HG03521 (cell line): Measurements from ENCODE around the gene LCE4A.
"Not testable (repeated sequence)": the region's sequence is repeated elsewhere in the genome, so short reads cannot be mapped to it uniquely, and the experiment has no call there.

Experiments used
- ATAC-seq: cut with Tn5 transposase; IDR thresholded peaks from one replicate; pipeline ENCODE4 v1.9.1; 2021; ENCODE audit warnings: mild to moderate bottlenecking, moderate library complexity; ENCODE audit not compliant: unreplicated experiment

The LCE4A gene, protein sequence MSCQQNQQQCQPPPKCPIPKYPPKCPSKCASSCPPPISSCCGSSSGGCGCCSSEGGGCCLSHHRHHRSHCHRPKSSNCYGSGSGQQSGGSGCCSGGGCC

DNA sequence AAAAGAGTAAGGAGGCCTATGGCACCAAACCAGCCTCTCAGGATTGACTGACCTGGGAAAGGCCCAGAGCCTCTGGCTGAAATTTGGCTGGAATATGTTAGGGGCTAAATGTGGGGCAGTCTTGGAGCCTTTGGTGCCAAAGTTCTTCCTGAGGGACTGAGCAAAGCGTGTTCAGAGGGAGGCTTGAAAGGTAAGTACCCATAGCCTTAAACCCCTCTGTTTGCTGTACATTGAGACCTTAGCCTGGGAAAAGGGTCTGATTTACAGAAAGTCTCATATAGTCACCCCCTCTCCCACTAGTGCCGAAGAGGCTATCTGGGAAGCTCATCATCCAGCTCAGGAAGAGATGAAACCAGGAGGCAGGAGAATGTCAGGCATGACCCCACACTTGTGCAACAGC is at the start of gene LCE4A:
Gene LCE4A (plus strand): TSS at position 301 of the 400 bp plus-strand sequence. CDS start 916 bp downstream, outside the sequence.
- no peak for ATAC-seq

DNA sequence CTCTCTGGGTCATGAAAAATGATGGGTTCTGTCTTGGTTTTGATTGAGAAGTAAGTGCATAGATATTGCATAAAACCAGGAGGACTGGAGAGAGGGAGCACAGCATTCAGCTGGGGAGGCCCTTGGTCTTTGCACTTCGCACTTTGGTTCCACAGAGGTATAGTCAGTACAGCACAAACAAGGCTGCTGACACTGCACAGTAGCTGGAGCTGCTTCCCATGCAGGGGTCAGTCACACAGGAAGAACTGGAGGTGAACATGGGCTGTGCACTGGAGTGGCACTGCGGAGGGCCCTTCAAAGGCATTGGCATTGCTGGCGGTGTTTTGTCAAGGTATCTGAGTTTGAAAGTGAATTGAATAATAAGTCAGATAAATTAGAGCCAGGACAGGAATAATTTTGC is 49.3 kb upstream of the LCE4A start:
- no peak for ATAC-seq

DNA sequence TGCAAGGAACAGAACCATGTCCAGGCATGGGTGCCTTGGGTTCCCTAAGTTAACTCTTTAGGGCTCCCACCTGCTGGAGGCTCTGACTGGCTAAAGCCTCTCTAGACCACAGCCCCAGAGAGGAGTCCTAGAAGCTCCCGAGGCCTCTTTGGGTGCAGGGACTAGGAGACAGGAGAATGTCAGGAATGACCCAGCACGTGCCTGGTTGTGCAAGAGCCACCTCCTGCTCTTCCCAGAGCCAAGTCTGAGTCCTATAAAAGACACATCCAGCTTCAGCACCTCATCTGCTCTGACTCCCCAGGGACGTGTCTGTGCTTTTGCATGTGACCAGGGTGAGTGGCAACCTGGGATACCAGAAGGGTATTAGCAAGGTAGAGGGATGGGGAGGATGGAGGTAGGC is 44.9 kb upstream of the LCE4A start, which contains the start of gene LCE2D:
Gene LCE2D (plus strand): TSS at position 283 of the 400 bp plus-strand sequence. CDS start 726 bp downstream, outside the sequence.
- no peak for ATAC-seq

DNA sequence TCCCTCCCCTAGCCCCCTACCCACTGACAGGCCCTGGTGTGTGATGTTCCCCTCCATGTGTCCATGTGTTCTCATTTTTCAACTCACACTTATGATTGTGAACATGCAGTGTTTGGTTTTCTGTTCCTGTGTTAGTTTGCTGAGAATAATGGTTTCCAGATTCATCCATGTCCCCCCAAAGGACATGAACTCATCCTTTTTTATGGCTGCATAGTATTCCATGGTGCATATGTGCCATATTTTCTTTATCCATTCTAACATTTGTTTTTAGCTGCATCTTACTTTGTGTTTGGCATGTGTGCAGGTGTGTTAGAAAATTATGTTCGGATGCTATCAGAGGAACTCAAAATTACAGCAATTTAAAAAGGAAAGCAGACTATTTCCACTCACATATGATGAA is 41.8 kb upstream of the LCE4A start:
- not testable (repeated sequence) for ATAC-seq

DNA sequence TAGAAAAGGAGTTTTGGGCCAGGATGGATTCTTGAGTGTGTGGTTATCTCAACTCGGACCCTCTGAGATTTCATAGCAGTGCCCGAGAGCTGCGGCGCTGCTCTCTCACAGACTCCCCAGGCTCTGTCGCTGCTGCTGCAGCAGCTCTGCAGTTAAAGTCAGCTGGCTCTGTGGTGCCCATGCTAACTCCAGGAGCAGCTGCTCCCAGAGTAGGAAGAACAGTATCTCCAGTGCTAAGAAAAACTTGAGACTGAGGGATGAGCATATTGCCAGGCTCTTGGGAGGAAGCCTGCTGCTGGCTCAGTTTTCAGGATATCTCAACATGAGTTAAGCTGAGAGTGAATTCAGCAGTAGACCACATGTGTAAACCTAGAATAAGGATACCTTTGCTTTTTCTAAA is 40.3 kb upstream of the LCE4A start:
- ATAC-seq, result no peak

DNA sequence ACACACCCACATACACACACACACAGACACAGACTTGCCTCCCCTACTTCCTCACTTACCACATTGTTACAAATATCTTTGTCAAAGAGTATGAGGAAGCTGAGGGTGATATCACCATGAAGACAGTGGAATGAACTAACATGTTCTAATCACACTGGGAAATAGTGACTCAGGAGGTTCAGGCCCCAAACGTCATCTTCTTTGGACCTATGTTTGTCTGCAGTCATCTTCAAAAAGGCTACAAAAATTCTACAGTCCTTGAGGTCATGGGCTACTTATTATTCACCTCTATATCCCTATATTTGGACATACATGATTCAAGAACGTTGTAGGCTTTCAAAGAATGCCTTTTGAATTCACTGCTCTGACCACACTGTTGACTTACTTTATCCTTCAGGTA is 34.9 kb upstream of the LCE4A start:
- ATAC-seq, result no peak

DNA sequence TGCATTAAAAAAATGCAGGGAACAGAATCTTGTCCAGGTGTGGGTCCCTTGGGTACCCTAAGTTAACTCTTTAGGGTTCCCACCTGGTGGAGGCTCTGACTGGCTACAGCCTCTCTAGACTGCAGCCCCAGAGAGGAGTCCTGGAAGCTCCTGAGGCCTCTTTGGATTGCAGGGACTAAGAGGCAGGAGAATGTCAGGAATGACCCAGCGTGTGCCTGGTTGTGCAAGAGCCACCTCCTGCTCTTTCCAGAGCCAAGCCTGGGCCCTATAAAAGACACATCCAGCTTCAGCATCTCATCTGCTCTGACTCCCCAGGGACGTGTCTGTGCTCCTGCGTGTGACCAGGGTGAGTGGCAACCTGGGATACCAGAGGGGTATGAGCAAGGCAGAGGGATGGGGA is 33.0 kb upstream of the LCE4A start, which contains the start of gene LCE2C:
Gene LCE2C (plus strand): TSS at position 297 of the 400 bp plus-strand sequence. CDS start 737 bp downstream, outside the sequence.
- not testable (repeated sequence) for ATAC-seq

DNA sequence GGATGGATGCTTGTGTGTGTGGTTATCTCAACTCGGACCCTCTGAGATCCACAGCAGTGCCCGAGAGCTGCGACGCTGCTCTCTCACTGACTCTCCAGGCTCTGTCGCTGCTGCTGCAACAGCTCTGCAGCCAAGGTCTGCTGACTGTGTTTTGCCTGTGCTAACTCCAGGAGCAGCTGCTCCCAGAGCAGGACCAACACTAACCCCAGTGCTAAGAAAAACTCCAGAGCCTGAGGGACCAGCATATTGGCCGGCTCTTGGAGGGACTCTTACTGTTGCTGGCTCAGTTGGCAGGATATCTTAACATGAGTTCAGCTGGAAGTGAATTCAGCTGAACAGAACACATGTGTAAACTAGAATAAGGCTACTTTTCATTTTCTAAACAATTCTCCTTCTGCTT is 28.5 kb upstream of the LCE4A start:
- no peak for ATAC-seq

DNA sequence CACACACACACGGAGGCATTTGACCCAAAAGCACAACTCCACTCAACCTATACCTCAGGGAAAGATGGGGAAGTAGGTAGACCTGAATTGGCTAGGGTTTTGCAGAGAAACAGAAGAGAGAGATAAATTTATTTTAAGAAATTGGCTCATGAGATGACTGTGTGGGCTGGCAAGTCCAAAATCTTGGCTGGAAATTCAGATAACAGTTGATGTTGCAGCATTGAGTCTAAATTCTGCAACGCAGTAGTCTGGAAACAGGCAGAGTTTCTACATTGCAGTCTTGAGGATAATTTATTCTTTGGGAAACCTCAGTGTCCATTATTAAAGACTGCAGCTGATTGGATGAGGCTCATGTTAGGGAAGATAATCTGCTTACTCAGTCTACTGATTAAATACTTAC is 26.3 kb upstream of the LCE4A start:
- ATAC-seq, result no peak

DNA sequence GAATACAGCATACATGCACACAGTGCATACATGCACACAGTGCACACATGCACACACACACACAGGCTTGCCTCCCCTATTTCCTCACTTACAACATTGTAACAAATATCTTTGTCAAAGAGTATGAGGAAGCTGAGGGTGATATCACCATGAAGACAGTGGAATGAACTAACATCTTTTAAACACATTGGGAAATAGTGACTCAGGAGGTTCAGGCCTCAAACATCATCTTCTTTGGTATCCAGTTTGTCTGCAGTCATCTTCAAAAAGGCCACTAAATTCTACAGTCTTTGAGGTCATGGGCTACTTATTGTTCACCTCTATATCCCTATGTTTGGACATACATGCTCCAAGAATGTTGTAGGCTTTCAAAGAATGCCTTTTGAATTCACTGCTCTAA is 24.1 kb upstream of the LCE4A start:
- no peak for ATAC-seq

DNA sequence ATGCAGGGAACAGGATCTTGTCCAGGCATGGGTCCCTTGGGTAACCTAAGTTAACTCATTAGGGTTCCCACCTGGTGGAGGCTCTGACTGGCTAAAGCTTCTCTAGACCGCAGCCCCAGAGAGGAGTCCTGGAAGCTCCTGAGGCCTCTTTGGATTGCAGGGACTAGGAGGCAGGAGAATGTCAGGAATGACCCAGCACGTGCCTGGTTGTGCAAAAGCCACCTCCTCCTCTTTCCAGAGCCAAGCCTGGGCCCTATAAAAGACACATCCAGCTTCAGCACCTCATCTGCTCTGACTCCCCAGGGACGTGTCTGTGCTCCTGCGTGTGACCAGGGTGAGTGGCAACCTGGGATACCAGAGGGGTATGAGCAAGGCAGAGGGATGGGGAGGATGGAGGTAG is 22.1 kb upstream of the LCE4A start, which contains the start of gene LCE2B:
Gene LCE2B (plus strand): TSS at position 301 of the 400 bp plus-strand sequence. CDS start 721 bp downstream, outside the sequence.
- not testable (repeated sequence) for ATAC-seq

DNA sequence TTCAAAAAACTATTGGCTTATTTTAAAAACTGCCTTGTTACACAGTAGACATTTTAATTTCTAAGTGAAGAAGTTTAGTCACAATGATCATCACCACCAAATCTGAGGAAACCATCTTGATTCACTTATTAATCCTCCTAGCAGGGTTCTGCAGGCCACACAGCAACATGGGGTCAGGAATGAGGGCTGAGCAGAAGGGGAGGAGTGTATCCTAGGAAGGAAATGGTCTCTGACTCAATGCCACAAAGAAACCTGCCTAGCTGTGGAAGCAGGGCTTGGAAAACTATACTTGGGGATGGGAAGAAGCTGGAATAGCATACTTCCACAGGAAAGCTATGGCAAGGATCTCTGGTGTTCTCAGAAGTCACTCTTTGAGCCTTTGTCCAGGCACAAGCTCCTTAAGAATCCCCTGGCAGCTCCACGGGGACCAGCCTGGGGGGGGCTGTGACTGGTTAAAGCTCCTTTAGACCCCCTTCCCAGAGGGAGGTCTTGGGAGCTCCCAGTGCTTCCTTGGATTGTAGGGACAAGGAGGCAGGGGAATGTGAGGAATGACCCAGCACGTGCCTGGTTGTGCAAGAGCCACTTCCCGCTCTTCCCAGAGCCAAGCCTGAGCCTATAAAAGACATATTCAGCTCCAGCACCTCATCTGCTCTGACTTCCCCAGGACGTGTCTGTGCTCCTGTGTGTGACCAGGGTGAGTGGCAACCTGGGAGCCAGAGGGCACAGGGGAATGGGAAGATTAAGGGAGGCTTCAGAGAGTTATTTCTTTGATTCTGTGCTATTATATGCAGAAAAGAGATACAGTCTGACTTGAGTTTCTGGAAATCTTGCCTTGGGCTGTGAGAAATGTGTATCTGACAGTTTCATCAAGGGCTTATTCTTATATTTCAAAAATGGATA is 10.0 kb upstream of the LCE4A start, which contains the start of gene LCE2A:
Gene LCE2A (plus strand): TSS at position 645 of the 900 bp plus-strand sequence. CDS start 557 bp downstream, outside the sequence.
- no peak for ATAC-seq

DNA sequence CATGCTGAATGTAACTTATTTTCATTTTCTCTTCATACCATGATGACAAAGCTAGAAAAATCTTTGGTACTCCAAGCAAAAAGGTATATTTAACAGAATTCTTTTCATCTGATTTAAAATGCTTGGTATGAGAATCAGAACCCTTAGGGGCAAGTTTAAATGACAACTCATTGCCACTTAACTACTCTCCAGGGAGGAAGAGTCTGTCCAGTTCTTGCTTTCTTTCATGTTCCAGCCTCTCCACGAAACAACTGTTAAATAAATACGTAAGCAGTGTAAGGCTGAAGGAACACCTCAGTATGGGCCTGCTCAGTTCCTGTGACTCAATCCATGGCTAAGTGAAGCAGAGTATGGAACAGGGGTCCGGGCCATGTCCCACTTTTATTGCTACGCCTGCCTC is 8.2 kb upstream of the LCE4A start:
- ATAC-seq, result no peak

DNA sequence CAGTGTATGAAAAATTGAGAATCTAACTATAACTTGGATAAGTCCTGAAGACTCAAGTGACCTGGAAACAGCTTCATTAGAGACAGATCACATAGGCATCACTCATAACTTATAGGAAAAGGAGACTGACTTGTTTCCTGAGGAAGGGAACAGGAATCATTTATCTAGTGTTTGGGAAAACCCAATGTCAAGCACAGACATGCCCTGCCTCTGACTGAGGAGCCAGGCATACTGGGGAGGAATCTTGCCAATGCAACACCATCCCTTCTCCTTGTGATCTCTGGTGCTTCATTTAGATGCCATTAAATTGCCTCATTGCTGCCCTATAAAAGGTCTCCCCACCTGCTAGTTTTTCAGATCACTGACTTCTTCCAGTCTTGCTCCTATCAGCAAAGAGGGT is 10.3 kb downstream of the LCE4A start:
- ATAC-seq, result no peak

DNA sequence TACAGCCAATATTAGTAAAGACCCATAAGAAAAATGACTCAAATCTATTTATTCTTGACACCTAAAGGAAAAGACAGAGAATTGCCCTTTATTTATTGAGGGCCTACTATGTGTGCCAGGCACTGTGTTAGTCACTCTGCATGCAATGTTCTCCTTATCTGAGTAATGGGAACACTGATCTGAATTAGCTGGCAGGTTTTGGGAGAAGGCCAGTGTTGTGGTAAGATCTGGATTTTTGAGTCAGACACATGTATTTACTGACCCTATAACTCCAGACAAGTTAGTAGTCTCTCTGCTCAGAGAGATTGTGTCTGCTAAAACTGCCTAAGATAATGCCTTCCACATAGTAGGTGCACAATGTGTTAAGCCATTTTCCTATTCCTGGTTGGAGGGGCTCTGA is 17.3 kb downstream of the LCE4A start:
- no peak for ATAC-seq

DNA sequence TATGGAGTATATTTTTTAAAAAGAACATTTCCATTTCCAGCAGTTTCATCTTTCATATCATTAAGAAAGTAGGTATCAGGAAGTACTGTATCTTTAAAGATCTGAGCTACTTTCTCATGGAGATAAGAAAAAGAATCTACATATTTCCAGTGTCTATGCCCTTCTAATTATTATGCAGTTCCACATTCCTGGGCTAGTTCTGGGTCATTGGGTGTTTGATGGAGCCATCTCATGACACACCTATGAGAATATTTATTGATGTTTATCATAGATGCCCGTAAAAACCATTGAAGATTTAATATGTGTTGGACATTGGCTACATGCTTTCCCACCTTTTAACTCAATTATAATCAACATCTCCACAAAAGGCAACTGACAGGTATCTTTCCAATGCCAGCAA is 21.0 kb downstream of the LCE4A start:
- no peak for ATAC-seq

DNA sequence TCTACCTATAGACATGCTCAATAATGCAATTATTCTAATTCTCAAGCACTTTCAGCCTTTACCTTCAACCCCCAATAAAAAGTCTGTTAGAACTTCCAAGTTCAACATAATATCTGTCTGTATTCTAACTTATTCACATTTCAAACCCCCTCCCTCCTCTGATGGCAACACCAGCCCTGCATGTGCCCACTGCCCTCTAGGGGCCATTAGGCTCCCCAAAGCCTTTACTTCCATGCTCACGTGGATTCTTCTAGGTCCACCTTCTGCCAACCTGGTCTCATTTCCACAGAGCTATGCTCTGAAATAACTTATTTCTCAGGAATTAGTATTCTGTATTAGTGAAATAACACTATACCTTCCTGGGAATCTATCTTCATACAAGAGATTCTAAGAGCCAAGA is 27.7 kb downstream of the LCE4A start:
- no peak for ATAC-seq

DNA sequence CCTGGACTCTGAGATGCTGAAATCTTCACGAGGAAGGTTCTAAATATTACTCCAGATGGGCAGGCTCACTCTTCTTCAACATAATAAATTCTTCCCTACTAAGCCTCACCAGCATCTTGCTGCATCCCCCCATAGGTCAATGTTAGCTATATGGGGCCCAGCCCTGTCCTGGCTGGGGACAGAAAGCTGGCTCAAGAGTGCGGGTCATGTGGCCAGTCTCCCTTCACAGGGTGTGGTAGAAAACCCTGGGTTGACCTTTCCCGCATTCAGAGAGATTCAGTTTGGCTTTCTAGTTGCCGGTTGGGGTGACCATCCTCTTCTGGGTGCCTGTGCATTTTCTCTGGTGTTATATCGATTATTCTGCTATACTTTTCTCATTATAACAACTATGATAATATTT is 30.0 kb downstream of the LCE4A start:
- no peak for ATAC-seq

DNA sequence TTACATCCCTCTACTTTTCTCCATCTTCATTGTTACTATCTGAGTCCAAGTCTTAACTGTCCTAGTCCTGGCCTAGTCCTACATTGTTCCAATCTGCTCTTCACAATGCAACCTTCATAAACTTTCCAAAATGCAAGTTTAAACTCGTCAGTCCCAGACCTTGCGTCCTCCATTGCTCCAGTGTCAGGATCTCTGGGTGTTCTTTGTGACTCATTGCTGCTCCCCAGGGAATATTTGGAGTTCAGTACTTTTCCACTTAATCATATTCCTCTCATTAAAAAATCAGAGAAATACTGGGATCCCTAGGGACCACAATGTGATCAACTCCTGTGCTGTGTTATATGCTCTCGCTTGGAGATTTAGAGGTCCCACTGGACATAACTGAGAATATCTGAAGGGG is 31.9 kb downstream of the LCE4A start:
- ATAC-seq, result no peak

DNA sequence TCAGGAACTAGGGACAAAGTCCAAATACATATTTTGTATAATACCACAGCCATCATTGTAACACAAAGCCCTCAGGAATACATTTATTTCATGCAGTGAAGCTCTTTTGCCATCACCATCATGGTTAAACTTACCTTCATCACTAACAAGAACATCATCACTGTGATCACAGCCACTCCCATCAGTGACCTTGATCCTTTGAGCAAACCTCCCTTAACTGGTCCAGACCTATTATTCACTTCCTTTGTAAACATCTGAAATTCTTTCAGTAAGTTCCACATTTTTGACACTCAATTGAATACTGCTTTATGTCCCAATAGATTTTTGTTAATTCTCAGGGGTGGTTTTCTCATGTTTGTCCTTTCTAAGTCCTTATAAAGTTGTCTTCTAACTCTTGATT is 33.7 kb downstream of the LCE4A start:
- ATAC-seq, result no peak

DNA sequence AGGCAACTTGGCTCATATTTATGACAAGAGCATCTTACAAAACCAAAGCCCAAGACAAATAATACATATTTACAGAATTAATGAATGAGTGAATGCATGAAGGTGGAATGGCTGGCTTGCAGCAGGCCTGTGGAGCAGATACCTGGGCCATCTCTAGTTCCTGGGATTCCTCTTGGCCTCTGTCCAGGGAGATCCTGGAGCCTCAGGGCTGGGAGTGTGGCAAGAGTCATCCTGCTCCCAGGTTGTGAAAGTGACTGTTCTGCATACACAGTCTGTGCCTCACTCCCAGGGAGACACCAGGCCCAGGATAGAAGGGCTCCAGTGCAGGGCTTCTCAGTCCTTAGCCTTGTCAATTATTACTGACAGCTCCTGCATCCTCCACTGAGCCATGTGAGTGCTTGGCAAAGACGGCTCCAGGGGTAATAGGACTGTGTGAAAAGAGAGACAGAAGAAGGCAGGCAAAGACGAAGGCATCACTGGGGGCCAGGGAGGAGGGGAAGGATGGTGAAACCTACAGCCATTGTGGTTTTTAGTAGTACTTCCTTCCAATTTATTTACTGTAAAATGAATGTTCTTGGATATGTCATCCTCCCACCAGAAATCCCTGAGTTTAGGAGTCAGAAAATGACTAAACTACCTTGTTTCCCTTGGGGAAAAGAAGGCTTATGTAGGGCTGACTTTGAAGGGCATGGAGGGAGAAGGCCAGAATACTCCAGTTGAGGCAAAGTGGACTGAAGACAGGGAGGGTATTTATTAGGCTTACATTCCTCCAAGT is 35.6 kb downstream of the LCE4A start:
- ATAC-seq, result no peak
